ENCODE measurements around the gene TRPM3.

DNA sequence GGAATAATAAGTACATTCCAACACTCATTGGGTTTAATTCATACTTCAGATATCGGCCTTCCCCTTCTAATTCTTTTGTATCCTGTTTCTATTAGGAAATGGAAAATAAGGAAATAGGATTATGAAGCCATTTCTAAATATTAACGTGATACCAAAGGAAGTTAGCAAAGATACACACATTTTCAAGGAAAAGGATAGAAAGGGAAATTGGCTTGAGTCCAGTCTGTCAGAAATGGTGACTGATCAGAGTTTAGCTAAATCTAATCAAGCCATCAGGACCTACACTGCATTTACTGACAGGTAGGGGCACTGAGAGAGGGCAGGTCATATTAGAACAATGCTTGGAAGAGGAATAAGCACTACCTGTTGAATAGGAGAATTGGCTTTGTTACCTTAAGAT lies 3.1 kb downstream of the TRPM3 start:
- TF ChIP-seq EZH2 (IDR thresholded peaks at IDR 0.05) = no peak
- no peak for TF ChIP-seq POLR2AphosphoS5 (IDR thresholded peaks at IDR 0.05; ENCODE audit: borderline replicate concordance, low read depth, low read length)
- TF ChIP-seq FOXP2 (optimal IDR thresholded peaks at IDR 0.05; ENCODE audit: control extremely low read depth, extremely low read length, insufficient read depth) = no peak
